ENCODE data around the gene POC5. TPM values are rescaled to one million over a fixed set of nuclear protein-coding genes. Genes with fewer than 3 reads are reported as not detected.
A peak's percentile ranks its signal among the peaks of the same experiment; 100 is the strongest.

POC5 gene
- total and polyA plus RNA-seq, 2 of the 8 experiments (the other 6 are each of a cell fraction or from before 2014, with no cell fraction given): 11.2 to 12.1 TPM

- TF ChIP-seq CHD7 (IDR thresholded peaks at IDR 0.05; ENCODE audit: insufficient replicate concordance, low read length) (no peak), RBBP5 (IDR thresholded peaks at IDR 0.05; ENCODE audit: borderline replicate concordance, low read depth, low read length) (peak; percentile 93; the same call in 1 of the 2 replicates), SUZ12 (IDR thresholded peaks at IDR 0.05; ENCODE audit: low read length) (no peak), KDM4A (IDR thresholded peaks at IDR 0.05; ENCODE audit: low read depth, low read length, severe bottlenecking) (peak; percentile 81), SP1 (IDR thresholded peaks at IDR 0.05; ENCODE audit: low read depth, low read length) (peak; percentile 97), MAFK (IDR thresholded peaks at IDR 0.05; ENCODE audit: low read depth, low read length) (peak; percentile 80; the same call in 1 of the 2 replicates), ASH2L (IDR thresholded peaks at IDR 0.05; ENCODE audit: low read length) (peak; percentile 97), TAF1 (IDR thresholded peaks at IDR 0.05; ENCODE audit: low read depth, low read length) (peak; percentile 92)
Measured at GRCh38 chr5:75717082-75717922, at the start of gene POC5 (continued).

Data from H1 (cell line).